ENCODE data around the gene NINJ1.

DNA sequence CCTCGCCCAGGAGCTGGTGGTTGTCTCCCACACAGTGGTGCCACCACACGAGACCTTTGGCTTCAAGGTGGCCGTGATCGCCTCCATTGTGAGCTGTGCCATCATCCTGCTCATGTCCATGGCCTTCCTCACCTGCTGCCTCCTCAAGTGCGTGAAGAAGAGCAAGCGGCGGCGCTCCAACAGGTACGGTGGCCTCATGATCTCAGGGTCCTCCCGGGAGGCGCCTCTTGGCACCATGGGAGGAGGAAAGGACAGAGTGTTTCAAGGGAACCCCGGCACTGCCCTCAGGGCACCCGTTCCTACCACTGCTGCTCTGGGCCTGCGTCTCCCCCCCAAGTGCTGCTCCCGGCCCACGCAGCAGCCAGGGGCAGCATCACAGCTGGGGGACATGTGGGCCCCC, 56.2 kb downstream of the NINJ1 start:
- TF ChIP-seq, protein P1, sequence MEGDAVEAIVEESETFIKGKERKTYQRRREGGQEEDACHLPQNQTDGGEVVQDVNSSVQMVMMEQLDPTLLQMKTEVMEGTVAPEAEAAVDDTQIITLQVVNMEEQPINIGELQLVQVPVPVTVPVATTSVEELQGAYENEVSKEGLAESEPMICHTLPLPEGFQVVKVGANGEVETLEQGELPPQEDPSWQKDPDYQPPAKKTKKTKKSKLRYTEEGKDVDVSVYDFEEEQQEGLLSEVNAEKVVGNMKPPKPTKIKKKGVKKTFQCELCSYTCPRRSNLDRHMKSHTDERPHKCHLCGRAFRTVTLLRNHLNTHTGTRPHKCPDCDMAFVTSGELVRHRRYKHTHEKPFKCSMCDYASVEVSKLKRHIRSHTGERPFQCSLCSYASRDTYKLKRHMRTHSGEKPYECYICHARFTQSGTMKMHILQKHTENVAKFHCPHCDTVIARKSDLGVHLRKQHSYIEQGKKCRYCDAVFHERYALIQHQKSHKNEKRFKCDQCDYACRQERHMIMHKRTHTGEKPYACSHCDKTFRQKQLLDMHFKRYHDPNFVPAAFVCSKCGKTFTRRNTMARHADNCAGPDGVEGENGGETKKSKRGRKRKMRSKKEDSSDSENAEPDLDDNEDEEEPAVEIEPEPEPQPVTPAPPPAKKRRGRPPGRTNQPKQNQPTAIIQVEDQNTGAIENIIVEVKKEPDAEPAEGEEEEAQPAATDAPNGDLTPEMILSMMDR (IDR thresholded peaks at IDR 0.05): no peak
- TF ChIP-seq POLR2A (IDR thresholded peaks at IDR 0.05): no peak
